C4-2B (cell line): ENCODE data around the gene IWS1.

ENCODE experiments used
- CTCF ChIP-seq: fragments of 450-650 bp; conservative IDR thresholded peaks from 2 replicates; pipeline ENCODE4 v1.5.1; 2017; ENCODE audit warnings: mild to moderate bottlenecking
- ZFX ChIP-seq: fragments of 450-650 bp; IDR thresholded peaks from 2 replicates; pipeline ENCODE4 v1.6.1; 2017

GRCh38 chr2:127511090-127511695 is 15.1 kb downstream of the IWS1 start:
- TF ChIP-seq CTCF (no peak), ZFX (no peak)
